HepG2 (cell line): ENCODE results near the gene KCNH6. TPM values are rescaled to one million over a fixed set of nuclear protein-coding genes. Genes with fewer than 3 reads are reported as not detected.
A peak's percentile ranks its signal among the peaks of the same experiment; 100 is the strongest.

ENCODE experiments used
- EEA1 ChIP-seq: sonication (generic); formaldehyde crosslinking; IDR thresholded peaks from 2 replicates; pipeline ENCODE4 v1.5.1; 2020; ENCODE audit warnings: mild to moderate bottlenecking, missing genetic modification reagents, borderline replicate concordance
- FOXP1 ChIP-seq, 2 experiments: fragments of 450-650 bp in 1 of 2; IDR thresholded peaks; 2 replicates each; pipeline ENCODE4 v1.6.1; 2017 to 2018; ENCODE audit warnings: antibody characterized with exemption in 1 of 2
- GTF3A ChIP-seq: sonication (generic); formaldehyde crosslinking; conservative IDR thresholded peaks from 2 replicates; pipeline ENCODE4 v1.4.0; 2020; ENCODE audit warnings: mild to moderate bottlenecking, missing genetic modification reagents
- KDM3A ChIP-seq: IDR thresholded peaks from 2 replicates; pipeline ENCODE4 v1.6.1; 2018; ENCODE audit warnings: low read depth, missing compliant biosample characterization
- MAFF ChIP-seq: IDR thresholded peaks from 2 replicates; pipeline ENCODE4 v1.6.1; 2011; ENCODE audit warnings: low read depth, low read length, improper control_type of control experiment
- SALL2 ChIP-seq: sonication (generic); formaldehyde crosslinking; IDR thresholded peaks from 2 replicates; pipeline ENCODE4 v1.8.1; 2023; ENCODE audit warnings: mild to moderate bottlenecking, missing genetic modification reagents, inconsistent platforms
- SMARCC2 ChIP-seq: fragments of 450-650 bp; IDR thresholded peaks from 2 replicates; pipeline ENCODE4 v1.6.1; 2017; ENCODE audit warnings: antibody characterized with exemption, mild to moderate bottlenecking
- TEAD3 ChIP-seq: optimal IDR thresholded peaks from 2 replicates; pipeline ENCODE3; 2016; ENCODE audit warnings: borderline replicate concordance
- ZBTB7A ChIP-seq: sonication (generic); formaldehyde crosslinking; IDR thresholded peaks from 2 replicates; pipeline ENCODE4 v1.8.0; 2022; ENCODE audit warnings: mild to moderate bottlenecking, missing genetic modification reagents
- ZNF17 ChIP-seq: sonication (generic); formaldehyde crosslinking; IDR thresholded peaks from 2 replicates; pipeline ENCODE4 v1.5.0; 2020; ENCODE audit warnings: mild to moderate bottlenecking, missing genetic modification reagents
- ZNF230 ChIP-seq: sonication (generic); formaldehyde crosslinking; IDR thresholded peaks from 2 replicates; pipeline ENCODE4 v1.4.0; 2020; ENCODE audit warnings: mild to moderate bottlenecking, missing genetic modification reagents
- ZNF335 ChIP-seq: sonication (generic); formaldehyde crosslinking; IDR thresholded peaks from 2 replicates; pipeline ENCODE4 v1.4.0; 2020; ENCODE audit warnings: missing genetic modification reagents
- ZNF441 ChIP-seq: sonication (generic); formaldehyde crosslinking; IDR thresholded peaks from 2 replicates; pipeline ENCODE4 v1.7.0; 2021; ENCODE audit warnings: missing genetic modification reagents, borderline replicate concordance
- ZNF75D ChIP-seq: sonication (generic); formaldehyde crosslinking; IDR thresholded peaks from 2 replicates; pipeline ENCODE4 v1.8.1; 2023; ENCODE audit warnings: missing genetic modification reagents, mild to moderate bottlenecking, borderline replicate concordance
- ZNF781 ChIP-seq: sonication (generic); formaldehyde crosslinking; IDR thresholded peaks from 2 replicates; pipeline ENCODE4 v1.5.1; 2020; ENCODE audit warnings: borderline replicate concordance, mild to moderate bottlenecking, missing genetic modification reagents; ENCODE audit errors: not compliant biosample characterization
- polyA plus RNA-seq, 8 experiments: library from polyadenylated mRNA; depleted of rRNA in 3 of 8; stranded (reverse) in 7 of 8; unstranded in 1 of 8; fragments of >200 nt; fragmentation: Illumina TruSeq in 4 of 8; extraction: Trizol in 4 of 8; gene quantifications; 2 replicates each; pipeline versions ENCODE4 v1.2.1 to v1.2.3, GENCODE V29; 2011 to 2016; ENCODE audit warnings: low read depth in 4 of 8, missing spikeins in 1 of 8, mixed read lengths in 1 of 8; ENCODE audit not compliant: insufficient read depth in 1 of 8
- total RNA-seq, 5 experiments: library from RNA; depleted of rRNA; stranded (reverse); fragments of >200 nt; fragmentation: Illumina TruSeq; extraction: Trizol; gene quantifications; 2 replicates each; pipeline ENCODE4 v1.2.3, GENCODE V29; 2016; ENCODE audit warnings: low read depth in 1 of 5
- TF ChIP-seq, protein P1 (sequence below): sonication (generic); formaldehyde crosslinking; IDR thresholded peaks from 2 replicates; pipeline ENCODE4 v1.4.0; 2020; ENCODE audit warnings: missing genetic modification reagents, mild to moderate bottlenecking, borderline replicate concordance
- TF ChIP-seq, protein P2 (sequence below): IDR thresholded peaks from 2 replicates; pipeline ENCODE4 v1.6.1; 2018; ENCODE audit warnings: missing genetic modification reagents, mild to moderate bottlenecking, missing compliant biosample characterization
- TF ChIP-seq, protein P3 (sequence below): IDR thresholded peaks from 2 replicates; pipeline ENCODE4 v1.6.1; 2016; ENCODE audit warnings: low read depth, borderline replicate concordance
- TF ChIP-seq, protein P4 (sequence below): IDR thresholded peaks from 2 replicates; pipeline ENCODE4 v1.6.1; 2016; ENCODE audit warnings: missing compliant biosample characterization, missing genetic modification reagents, borderline replicate concordance
- TF ChIP-seq, protein P5 (sequence below): sonication (generic); formaldehyde crosslinking; IDR thresholded peaks from 2 replicates; pipeline ENCODE4 v1.4.0; 2020; ENCODE audit warnings: missing genetic modification reagents

The KCNH6 gene
- total and polyA plus RNA-seq, 2 of the 13 experiments (the other 11 are each of a cell fraction or from before 2014, with no cell fraction given): 0.05 to 0.18 TPM

- TF ChIP-seq, protein P1, sequence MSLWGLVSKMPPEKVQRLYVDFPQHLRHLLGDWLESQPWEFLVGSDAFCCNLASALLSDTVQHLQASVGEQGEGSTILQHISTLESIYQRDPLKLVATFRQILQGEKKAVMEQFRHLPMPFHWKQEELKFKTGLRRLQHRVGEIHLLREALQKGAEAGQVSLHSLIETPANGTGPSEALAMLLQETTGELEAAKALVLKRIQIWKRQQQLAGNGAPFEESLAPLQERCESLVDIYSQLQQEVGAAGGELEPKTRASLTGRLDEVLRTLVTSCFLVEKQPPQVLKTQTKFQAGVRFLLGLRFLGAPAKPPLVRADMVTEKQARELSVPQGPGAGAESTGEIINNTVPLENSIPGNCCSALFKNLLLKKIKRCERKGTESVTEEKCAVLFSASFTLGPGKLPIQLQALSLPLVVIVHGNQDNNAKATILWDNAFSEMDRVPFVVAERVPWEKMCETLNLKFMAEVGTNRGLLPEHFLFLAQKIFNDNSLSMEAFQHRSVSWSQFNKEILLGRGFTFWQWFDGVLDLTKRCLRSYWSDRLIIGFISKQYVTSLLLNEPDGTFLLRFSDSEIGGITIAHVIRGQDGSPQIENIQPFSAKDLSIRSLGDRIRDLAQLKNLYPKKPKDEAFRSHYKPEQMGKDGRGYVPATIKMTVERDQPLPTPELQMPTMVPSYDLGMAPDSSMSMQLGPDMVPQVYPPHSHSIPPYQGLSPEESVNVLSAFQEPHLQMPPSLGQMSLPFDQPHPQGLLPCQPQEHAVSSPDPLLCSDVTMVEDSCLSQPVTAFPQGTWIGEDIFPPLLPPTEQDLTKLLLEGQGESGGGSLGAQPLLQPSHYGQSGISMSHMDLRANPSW: 0 out of 2 replicates have a peak, but pooled peaks have one; percentile 68
- TF ChIP-seq KDM3A (CRISPR knock-in tag): peak; percentile 81
- no peak for TF ChIP-seq ZNF335 (CRISPR knock-in tag)
- no peak for TF ChIP-seq FOXP1 (IDR thresholded peaks at IDR 0.05)
- TF ChIP-seq FOXP1 (CRISPR knock-in tag; IDR thresholded peaks at IDR 0.05): peak; percentile 51
- peak; percentile 62; the same call in 1 of the 2 replicates for TF ChIP-seq SALL2 (CRISPR knock-in tag)
- TF ChIP-seq, protein P2, sequence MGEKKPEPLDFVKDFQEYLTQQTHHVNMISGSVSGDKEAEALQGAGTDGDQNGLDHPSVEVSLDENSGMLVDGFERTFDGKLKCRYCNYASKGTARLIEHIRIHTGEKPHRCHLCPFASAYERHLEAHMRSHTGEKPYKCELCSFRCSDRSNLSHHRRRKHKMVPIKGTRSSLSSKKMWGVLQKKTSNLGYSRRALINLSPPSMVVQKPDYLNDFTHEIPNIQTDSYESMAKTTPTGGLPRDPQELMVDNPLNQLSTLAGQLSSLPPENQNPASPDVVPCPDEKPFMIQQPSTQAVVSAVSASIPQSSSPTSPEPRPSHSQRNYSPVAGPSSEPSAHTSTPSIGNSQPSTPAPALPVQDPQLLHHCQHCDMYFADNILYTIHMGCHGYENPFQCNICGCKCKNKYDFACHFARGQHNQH (CRISPR knock-in tag): peak; percentile 84; the same call in 1 of the 2 replicates
- peak; percentile 96; the same call in 1 of the 2 replicates for TF ChIP-seq ZNF230 (CRISPR knock-in tag)
- TF ChIP-seq, protein P3, sequence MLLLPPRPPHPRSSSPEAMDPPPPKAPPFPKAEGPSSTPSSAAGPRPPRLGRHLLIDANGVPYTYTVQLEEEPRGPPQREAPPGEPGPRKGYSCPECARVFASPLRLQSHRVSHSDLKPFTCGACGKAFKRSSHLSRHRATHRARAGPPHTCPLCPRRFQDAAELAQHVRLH (CRISPR knock-in tag): peak; percentile 48; the same call in 1 of the 2 replicates
- TF ChIP-seq SMARCC2: no peak
- TF ChIP-seq, protein P4, sequence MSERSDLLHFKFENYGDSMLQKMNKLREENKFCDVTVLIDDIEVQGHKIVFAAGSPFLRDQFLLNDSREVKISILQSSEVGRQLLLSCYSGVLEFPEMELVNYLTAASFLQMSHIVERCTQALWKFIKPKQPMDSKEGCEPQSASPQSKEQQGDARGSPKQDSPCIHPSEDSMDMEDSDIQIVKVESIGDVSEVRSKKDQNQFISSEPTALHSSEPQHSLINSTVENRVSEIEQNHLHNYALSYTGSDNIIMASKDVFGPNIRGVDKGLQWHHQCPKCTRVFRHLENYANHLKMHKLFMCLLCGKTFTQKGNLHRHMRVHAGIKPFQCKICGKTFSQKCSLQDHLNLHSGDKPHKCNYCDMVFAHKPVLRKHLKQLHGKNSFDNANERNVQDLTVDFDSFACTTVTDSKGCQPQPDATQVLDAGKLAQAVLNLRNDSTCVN (CRISPR knock-in tag): peak; percentile 49; the same call in 1 of the 2 replicates
- no peak for TF ChIP-seq ZNF17 (CRISPR knock-in tag)
- no peak for TF ChIP-seq MAFF
- TF ChIP-seq ZBTB7A (CRISPR knock-in tag): peak; percentile 94
- TF ChIP-seq, protein P5, sequence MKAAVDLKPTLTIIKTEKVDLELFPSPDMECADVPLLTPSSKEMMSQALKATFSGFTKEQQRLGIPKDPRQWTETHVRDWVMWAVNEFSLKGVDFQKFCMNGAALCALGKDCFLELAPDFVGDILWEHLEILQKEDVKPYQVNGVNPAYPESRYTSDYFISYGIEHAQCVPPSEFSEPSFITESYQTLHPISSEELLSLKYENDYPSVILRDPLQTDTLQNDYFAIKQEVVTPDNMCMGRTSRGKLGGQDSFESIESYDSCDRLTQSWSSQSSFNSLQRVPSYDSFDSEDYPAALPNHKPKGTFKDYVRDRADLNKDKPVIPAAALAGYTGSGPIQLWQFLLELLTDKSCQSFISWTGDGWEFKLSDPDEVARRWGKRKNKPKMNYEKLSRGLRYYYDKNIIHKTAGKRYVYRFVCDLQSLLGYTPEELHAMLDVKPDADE: no peak
- TF ChIP-seq ZNF441 (CRISPR knock-in tag): no peak; the same call in 1 of the 2 replicates
- no peak for TF ChIP-seq ZNF75D (CRISPR knock-in tag)
- 0 out of 2 replicates have a peak, but pooled peaks have one; percentile 81 for TF ChIP-seq GTF3A (CRISPR knock-in tag)
- peak; percentile 87; the same call in 1 of the 2 replicates for TF ChIP-seq EEA1
- TF ChIP-seq ZNF781 (CRISPR knock-in tag): no peak
- peak; percentile 78 for TF ChIP-seq TEAD3 (CRISPR knock-in tag)
Measured at GRCh38 chr17:63531022-63531965, 8.1 kb downstream of the KCNH6 start (continued).
